ENCODE results near the gene PRKAG2.

- no peak for TF ChIP-seq CTCF (conservative IDR thresholded peaks at IDR 0.05; ENCODE audit: low read depth in 2 of 2)
- TF ChIP-seq POLR2AphosphoS5 (IDR thresholded peaks at IDR 0.05; ENCODE audit: low read depth) = no peak
- no peak for TF ChIP-seq REST (IDR thresholded peaks at IDR 0.05; ENCODE audit: unreplicated experiment)
- TF ChIP-seq STAT1 (IDR thresholded peaks at IDR 0.05; ENCODE audit: unreplicated experiment) = no peak
- TF ChIP-seq EZH2 (IDR thresholded peaks at IDR 0.05; ENCODE audit: low read depth, unreplicated experiment) = no peak
- no peak for TF ChIP-seq EZH2phosphoT487 (IDR thresholded peaks at IDR 0.05; ENCODE audit: unreplicated experiment)
- no peak for TF ChIP-seq ZNF114 (CRISPR knock-in tag; IDR thresholded peaks at IDR 0.05)
- TF ChIP-seq JUNB (IDR thresholded peaks at IDR 0.05; ENCODE audit: unreplicated experiment) = no peak
- TF ChIP-seq CREB1 (CRISPR knock-in tag; IDR thresholded peaks at IDR 0.05; ENCODE audit: low read depth) = no peak
- no peak for TF ChIP-seq ETS1 (IDR thresholded peaks at IDR 0.05)
- TF ChIP-seq NANOG (IDR thresholded peaks at IDR 0.05; ENCODE audit: borderline replicate concordance) = no peak
Observed at GRCh38 chr7:151857866-151858450, 19.0 kb downstream of the PRKAG2 start.
